HG03378 (cell line): ENCODE data around the gene ZNF429.
A peak's percentile ranks its signal among the peaks of the same experiment; 100 is the strongest.
"Not testable (repeated sequence)": the region's sequence is repeated elsewhere in the genome, so short reads cannot be mapped to it uniquely, and the experiment has no call there.

ENCODE experiments used
- ATAC-seq: cut with Tn5 transposase; IDR thresholded peaks from one replicate; pipeline ENCODE4 v1.9.1; 2021; ENCODE audit warnings: mild to moderate bottlenecking, moderate library complexity; ENCODE audit not compliant: unreplicated experiment

Gene ZNF429

GRCh38 chr19:21505459-21506451 is at the start of gene ZNF429:
TSS of gene ZNF429 (plus strand) at chr19:21505602. CDS start at chr19:21505772, 170 bp downstream.
- ATAC-seq: peak; percentile 99

GRCh38 chr19:21460686-21461085 is 44.7 kb upstream of the ZNF429 start:
- ATAC-seq: no peak

GRCh38 chr19:21462540-21462939 is 42.9 kb upstream of the ZNF429 start:
- no peak for ATAC-seq

- no peak for ATAC-seq
Measured at GRCh38 chr19:21463449-21464105, 41.8 kb upstream of the ZNF429 start.

- ATAC-seq: no peak
Measured at GRCh38 chr19:21466627-21467026, 38.8 kb upstream of the ZNF429 start.

- no peak for ATAC-seq
Measured at GRCh38 chr19:21468791-21469190, 36.6 kb upstream of the ZNF429 start.

GRCh38 chr19:21472507-21472906 is 32.9 kb upstream of the ZNF429 start:
- no peak for ATAC-seq

GRCh38 chr19:21474671-21475181 is 30.7 kb upstream of the ZNF429 start:
- peak; percentile 58 for ATAC-seq

GRCh38 chr19:21482361-21482760 is 23.0 kb upstream of the ZNF429 start:
- not testable (repeated sequence) for ATAC-seq

- no peak for ATAC-seq
Measured at GRCh38 chr19:21482863-21483276, 22.5 kb upstream of the ZNF429 start.

GRCh38 chr19:21483589-21484170 is 21.7 kb upstream of the ZNF429 start:
- ATAC-seq: no peak

- no peak for ATAC-seq
Measured at GRCh38 chr19:21484631-21485030, 20.8 kb upstream of the ZNF429 start.

GRCh38 chr19:21485926-21486325 is 19.5 kb upstream of the ZNF429 start:
- no peak for ATAC-seq

- ATAC-seq: no peak
Measured at GRCh38 chr19:21487969-21488368, 17.4 kb upstream of the ZNF429 start.

GRCh38 chr19:21491146-21491545 is 14.3 kb upstream of the ZNF429 start:
- ATAC-seq: no peak

GRCh38 chr19:21492947-21493906 is 12.2 kb upstream of the ZNF429 start:
- ATAC-seq: no peak

GRCh38 chr19:21496876-21497275 is 8.5 kb upstream of the ZNF429 start:
- ATAC-seq: no peak

- ATAC-seq: no peak
Measured at GRCh38 chr19:21498651-21499050, 6.8 kb upstream of the ZNF429 start.

GRCh38 chr19:21508198-21508597 is 2.8 kb downstream of the ZNF429 start:
- no peak for ATAC-seq

- ATAC-seq: not testable (repeated sequence)
Measured at GRCh38 chr19:21511058-21511457, 5.7 kb downstream of the ZNF429 start.
